Esophagus squamous epithelium (tissue), 5 donors: Measurements from ENCODE around the gene EXOSC5. TPM values are rescaled to one million over a fixed set of nuclear protein-coding genes. Genes with fewer than 3 reads are reported as not detected.

Experiments
- DNase-seq: peaks from one replicate; lab custom pipeline; 2025; lab: John Stamatoyannopoulos, UW
- H3K27ac ChIP-seq, 4 donors: fragments of 200-600 bp; sonication (generic); one replicate each; pipeline ENCODE4 v1.5.1; 2016 to 2019; ENCODE audit warnings: mild to moderate bottlenecking in 1 of 4
- H3K27me3 ChIP-seq, 4 donors: fragments of 200-600 bp; sonication (generic); 1 replicate in 3 of 4; 2 replicates in 1 of 4; pipeline versions ENCODE4 v1.5.1 to v1.6.0; 2017 to 2021; ENCODE audit warnings: antibody characterized with exemption in 1 of 4
- H3K36me3 ChIP-seq, 3 donors: fragments of 200-600 bp; sonication (generic); one replicate each; pipeline ENCODE4 v1.5.1; 2016 to 2019
- H3K4me1 ChIP-seq, 3 donors: fragments of 200-600 bp; sonication (generic); one replicate each; pipeline ENCODE4 v1.5.1; 2017 to 2019
- H3K4me3 ChIP-seq, 4 donors: fragments of 200-600 bp; sonication (generic); 1 replicate in 3 of 4; 2 replicates in 1 of 4; pipeline ENCODE4 v1.5.1; 2016 to 2019; ENCODE audit warnings: mild to moderate bottlenecking in 2 of 4, moderate library complexity in 1 of 4
- H3K9me3 ChIP-seq, 3 donors: fragments of 200-600 bp; sonication (generic); one replicate each; pipeline ENCODE4 v1.5.1; 2016 to 2019
- POLR2A ChIP-seq, 4 donors: fragments of 450-650 bp; IDR thresholded peaks; one replicate each; pipeline ENCODE4 v1.6.1; 2017; ENCODE audit warnings: antibody characterized with exemption in 4 of 4, mild to moderate bottlenecking in 4 of 4, moderate library complexity in 3 of 4
- WGBS, 2 donors: methylation state at CpG; one replicate each; pipeline ENCODE4 v1.1.5; 2018; 5-methylcytosine and 5-hydroxymethylcytosine counted together
- intact Hi-C: fragments of 100-400 bp; cut with DNase I; formaldehyde crosslinking; loops from one replicate; pipeline ENCODE4 v1.15.0; 2022
- total RNA-seq, 4 donors: library from RNA; depleted of rRNA; stranded (reverse); fragments of >200 nt; gene quantifications; one replicate each; pipeline ENCODE4 v1.1.0, GENCODE V29; 2016
- TF ChIP-seq, protein P1 (sequence below), 6 experiments: fragments of 450-650 bp in 4 of 6; fragments of 200-600 bp in 2 of 6; sonication (generic) in 2 of 6; IDR thresholded peaks; one replicate each; pipeline ENCODE4 v1.5.1; 2016 to 2019; ENCODE audit warnings: antibody characterized with exemption in 6 of 6, mild to moderate bottlenecking in 4 of 6, moderate library complexity in 4 of 6
- donor health status: DM: yes; HTN: yes; CAD: no.

Gene EXOSC5
- total RNA-seq, 4 donors from 2014 or later: 22.4 to 37.0 (median 28.6) TPM

- H3K27ac ChIP-seq: no peak overlapping the region
- TF ChIP-seq, protein P1, sequence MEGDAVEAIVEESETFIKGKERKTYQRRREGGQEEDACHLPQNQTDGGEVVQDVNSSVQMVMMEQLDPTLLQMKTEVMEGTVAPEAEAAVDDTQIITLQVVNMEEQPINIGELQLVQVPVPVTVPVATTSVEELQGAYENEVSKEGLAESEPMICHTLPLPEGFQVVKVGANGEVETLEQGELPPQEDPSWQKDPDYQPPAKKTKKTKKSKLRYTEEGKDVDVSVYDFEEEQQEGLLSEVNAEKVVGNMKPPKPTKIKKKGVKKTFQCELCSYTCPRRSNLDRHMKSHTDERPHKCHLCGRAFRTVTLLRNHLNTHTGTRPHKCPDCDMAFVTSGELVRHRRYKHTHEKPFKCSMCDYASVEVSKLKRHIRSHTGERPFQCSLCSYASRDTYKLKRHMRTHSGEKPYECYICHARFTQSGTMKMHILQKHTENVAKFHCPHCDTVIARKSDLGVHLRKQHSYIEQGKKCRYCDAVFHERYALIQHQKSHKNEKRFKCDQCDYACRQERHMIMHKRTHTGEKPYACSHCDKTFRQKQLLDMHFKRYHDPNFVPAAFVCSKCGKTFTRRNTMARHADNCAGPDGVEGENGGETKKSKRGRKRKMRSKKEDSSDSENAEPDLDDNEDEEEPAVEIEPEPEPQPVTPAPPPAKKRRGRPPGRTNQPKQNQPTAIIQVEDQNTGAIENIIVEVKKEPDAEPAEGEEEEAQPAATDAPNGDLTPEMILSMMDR (IDR thresholded peaks at IDR 0.05): no peak
- TF ChIP-seq POLR2A (IDR thresholded peaks at IDR 0.05): no peak
- peaks cover 9 to 66% (median 17%) of the 10 kb centered on the region in 3 donors for H3K36me3 ChIP-seq
- H3K27me3 ChIP-seq: no peaks in the 10 kb centered on the region
- H3K4me3 ChIP-seq: no peak overlapping the region
- intact Hi-C loops: no loop called here
- no peaks in the 10 kb centered on the region for H3K9me3 ChIP-seq
- WGBS, 2 donors: 69 to 87% methylated on average over 3 to 6 of the region's 6 CpGs
- peaks cover 20 to 34% (median 23%) of the 10 kb centered on the region in 3 donors for H3K4me1 ChIP-seq
- DNase-seq: no peak
These were observed 33.8 kb upstream of the EXOSC5 start for GRCh38 chr19:41430922-41431321.

DNA sequence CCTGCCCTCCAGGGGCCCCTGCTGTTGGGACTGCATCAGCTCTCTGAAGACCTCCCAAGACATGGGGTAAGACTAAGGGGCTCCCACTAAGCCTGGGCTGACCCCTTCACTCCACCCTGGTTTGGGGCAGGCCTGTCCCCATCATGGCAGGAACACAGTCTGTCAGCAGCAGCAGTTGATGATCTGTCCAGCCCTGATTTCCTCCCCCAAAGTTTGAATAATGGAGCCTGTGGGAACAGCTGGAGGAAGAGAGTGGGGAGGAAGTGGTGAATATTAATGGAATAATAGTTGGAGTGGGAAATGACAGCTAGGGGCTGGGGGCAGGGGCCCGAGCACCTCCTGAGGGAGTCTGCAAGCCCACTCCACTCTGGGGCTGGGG is 31.3 kb upstream of the EXOSC5 start:
- no peak for TF ChIP-seq POLR2A (IDR thresholded peaks at IDR 0.05)
- TF ChIP-seq, protein P1 (IDR thresholded peaks at IDR 0.05): no peak
- Histone ChIP-seq H3K36me3 (peaks cover 16 to 68% (median 36%) of the 10 kb centered on the region in 3 donors), H3K27me3 (no peaks in the 10 kb centered on the region), H3K4me1 (peaks cover 32 to 56% (median 37%) of the 10 kb centered on the region in 3 donors), H3K27ac (peak overlapping the region; percentile 92 to 97 (median 96)), H3K9me3 (no peaks in the 10 kb centered on the region), H3K4me3 (peak overlapping the region; percentile 60 to 71 (median 66))
- WGBS, 2 donors: 60 to 100% methylated on average over 1 of the region's 1 CpG
- intact Hi-C loops: no loop called here
- no peak for DNase-seq

GRCh38 chr19:41427647-41428480 is 30.7 kb upstream of the EXOSC5 start:
- Histone ChIP-seq H3K27ac (peak overlapping the region; percentile 92 to 97 (median 96)), H3K27me3 (no peaks in the 10 kb centered on the region), H3K4me1 (peaks cover 32 to 56% (median 37%) of the 10 kb centered on the region in 3 donors), H3K9me3 (no peaks in the 10 kb centered on the region), H3K4me3 (peak overlapping the region; percentile 60 to 71 (median 66)), H3K36me3 (peaks cover 22 to 68% (median 37%) of the 10 kb centered on the region in 3 donors)
- intact Hi-C loops: no loop called here
- TF ChIP-seq POLR2A (IDR thresholded peaks at IDR 0.05): no peak
- TF ChIP-seq, protein P1 (IDR thresholded peaks at IDR 0.05): peak in 1 of 6 experiments; percentile 5
- DNase-seq: no peak
- 8 to 17% methylated on average over 20 to 21 of the region's 23 CpGs for WGBS, 2 donors

GRCh38 chr19:41426952-41427646 is 29.9 kb upstream of the EXOSC5 start, which contains the start of gene B3GNT8:
TSS of gene B3GNT8 (minus strand) at chr19:41427374. CDS start at chr19:41426778, 596 bp downstream.
- no peaks in the 10 kb centered on the region for H3K27me3 ChIP-seq
- peaks cover 32 to 59% (median 37%) of the 10 kb centered on the region in 3 donors for H3K4me1 ChIP-seq
- TF ChIP-seq POLR2A (IDR thresholded peaks at IDR 0.05): peak in 3 of 4 donors; percentile 64 to 83 (median 79)
- TF ChIP-seq, protein P1 (IDR thresholded peaks at IDR 0.05): no peak
- no peaks in the 10 kb centered on the region for H3K9me3 ChIP-seq
- 13 to 21% methylated on average over 9 of the region's 19 CpGs for WGBS, 2 donors
- peaks cover 26 to 68% (median 40%) of the 10 kb centered on the region in 3 donors for H3K36me3 ChIP-seq
- intact Hi-C loops: no loop called here
- peak within 1 kb of the TSS; percentile 92 to 97 (median 96) for H3K27ac ChIP-seq
- peak; percentile 30 for DNase-seq
- peak within 1 kb of the TSS; percentile 60 to 71 (median 66) for H3K4me3 ChIP-seq
